K562 (cell line): ENCODE data around the gene TYSND1. TPM values are rescaled to one million over a fixed set of nuclear protein-coding genes. Genes with fewer than 3 reads are reported as not detected.

Experiments
- ATF7 ChIP-seq: fragments of 450-650 bp; IDR thresholded peaks from 2 replicates; pipeline ENCODE4 v1.7.1; 2014; ENCODE audit warnings: mild to moderate bottlenecking, moderate library complexity
- CBFA2T3 ChIP-seq: fragments of 450-650 bp; IDR thresholded peaks from 2 replicates; pipeline ENCODE4 v1.6.1; 2017
- CBFB ChIP-seq: sonication (generic); formaldehyde crosslinking; IDR thresholded peaks from 2 replicates; pipeline ENCODE4 v1.4.0; 2020; ENCODE audit warnings: mild to moderate bottlenecking, missing genetic modification reagents
- COPS2 ChIP-seq: fragments of 450-650 bp; conservative IDR thresholded peaks from 2 replicates; pipeline ENCODE4 v1.6.1; 2016; ENCODE audit warnings: mild to moderate bottlenecking, moderate library complexity
- CREB5 ChIP-seq: fragments of 250-450 bp; sonication (Bioruptor Pico); IDR thresholded peaks from 2 replicates; pipeline ENCODE4 v1.5.0; 2020; ENCODE audit warnings: mild to moderate bottlenecking
- DIDO1 ChIP-seq: fragments of 450-650 bp; IDR thresholded peaks from 2 replicates; pipeline ENCODE4 v1.6.1; 2016; ENCODE audit warnings: low read depth, missing biosample characterization, missing genetic modification characterization
- ERF ChIP-seq: fragments of 450-650 bp; formaldehyde crosslinking; IDR thresholded peaks from 2 replicates; pipeline ENCODE4 v1.4.0; 2020; ENCODE audit warnings: mild to moderate bottlenecking, mixed read lengths
- LCOR ChIP-seq: sonication (generic); formaldehyde crosslinking; IDR thresholded peaks from 2 replicates; pipeline ENCODE4 v1.8.0; 2022; ENCODE audit warnings: mild to moderate bottlenecking, missing genetic modification reagents
- MXD1 ChIP-seq: fragments of 250-450 bp; sonication (Bioruptor Pico); IDR thresholded peaks from 2 replicates; pipeline ENCODE4 v1.8.0; 2021; ENCODE audit warnings: borderline replicate concordance, mild to moderate bottlenecking, moderate library complexity; ENCODE audit not compliant: poor library complexity, severe bottlenecking
- NR3C1 ChIP-seq: sonication (generic); formaldehyde crosslinking; IDR thresholded peaks from 2 replicates; pipeline ENCODE4 v1.8.1; 2022; ENCODE audit warnings: missing genetic modification reagents
- NR4A1 ChIP-seq, 2 experiments: fragments of 250-450 bp in 1 of 2; fragments of 450-650 bp in 1 of 2; sonication (Bioruptor Pico) in 1 of 2; IDR thresholded peaks; 2 replicates each; pipeline versions ENCODE4 v1.4.0 to v1.6.1; 2016 to 2020; ENCODE audit warnings: mild to moderate bottlenecking in 2 of 2, missing compliant biosample characterization in 1 of 2, missing genetic modification characterization in 1 of 2, moderate library complexity in 1 of 2
- OTX1 ChIP-seq: fragments of 450-650 bp; formaldehyde crosslinking; IDR thresholded peaks from 2 replicates; pipeline ENCODE4 v1.4.0; 2022; ENCODE audit warnings: mild to moderate bottlenecking
- PTTG1 ChIP-seq: fragments of 450-650 bp; IDR thresholded peaks from 2 replicates; pipeline ENCODE4 v1.6.1; 2016; ENCODE audit warnings: low read depth, mild to moderate bottlenecking, missing genetic modification characterization, missing compliant biosample characterization
- STAG1 ChIP-seq: sonication (generic); formaldehyde crosslinking; IDR thresholded peaks from 2 replicates; pipeline ENCODE4 v1.5.0; 2020; ENCODE audit warnings: missing genetic modification reagents, borderline replicate concordance
- TAL1 ChIP-seq: fragments of 450-650 bp; IDR thresholded peaks from 2 replicates; pipeline ENCODE4 v1.6.1; 2016; ENCODE audit warnings: mild to moderate bottlenecking
- TCF3 ChIP-seq: sonication (generic); formaldehyde crosslinking; IDR thresholded peaks from 2 replicates; pipeline ENCODE4 v1.4.0; 2020; ENCODE audit warnings: mild to moderate bottlenecking, missing genetic modification reagents
- TEAD4 ChIP-seq, 2 experiments: sonication (generic) in 1 of 2; formaldehyde crosslinking in 1 of 2; IDR thresholded peaks; 2 replicates each; pipeline versions ENCODE4 v1.6.1 to v1.8.0; 2012 to 2022; ENCODE audit warnings: borderline replicate concordance in 1 of 2, inconsistent platforms in 1 of 2, low read length in 1 of 2, mild to moderate bottlenecking in 1 of 2, missing genetic modification reagents in 1 of 2
- ZBTB8A ChIP-seq: fragments of 450-650 bp; IDR thresholded peaks from 2 replicates; pipeline ENCODE4 v1.6.1; 2018; ENCODE audit warnings: mild to moderate bottlenecking, moderate library complexity; ENCODE audit not compliant: partially characterized antibody
- ZNF175 ChIP-seq: fragments of 200-800 bp; sonication (Bioruptor generic); IDR thresholded peaks from 2 replicates; pipeline ENCODE4 v1.6.1; 2016; ENCODE audit warnings: low read depth, mild to moderate bottlenecking, missing genetic modification characterization, missing compliant biosample characterization
- ZNF282 ChIP-seq: sonication (generic); formaldehyde crosslinking; IDR thresholded peaks from 2 replicates; pipeline ENCODE4 v1.8.1; 2023; ENCODE audit warnings: missing genetic modification reagents
- ZNF561 ChIP-seq: fragments of 450-650 bp; formaldehyde crosslinking; conservative IDR thresholded peaks from 2 replicates; pipeline ENCODE4 v1.4.0; 2020; ENCODE audit warnings: mild to moderate bottlenecking, moderate library complexity
- ZNF655 ChIP-seq: fragments of 250-450 bp; sonication (Bioruptor Pico); IDR thresholded peaks from 2 replicates; pipeline ENCODE4 v1.5.0; 2021
- polyA plus RNA-seq, 8 experiments: library from polyadenylated mRNA; depleted of rRNA in 4 of 8; stranded (reverse) in 5 of 8; unstranded in 3 of 8; fragments of >200 nt; fragmentation: Nextera tagmentation in 2 of 8; fragmentation: Illumina TruSeq in 1 of 8; extraction: Ambion mirVana in 2 of 8; extraction: Trizol in 1 of 8; gene quantifications; 2 replicates each; pipeline versions ENCODE4 v1.2.1 to v1.2.3, GENCODE V29; 2011 to 2014; ENCODE audit warnings: inconsistent platforms in 1 of 8, missing spikeins in 1 of 8
- total RNA-seq, 7 experiments: library from RNA; depleted of rRNA in 6 of 7; stranded (reverse); fragments of >200 nt in 6 of 7; fragmentation: Illumina TruSeq in 2 of 7; extraction: Trizol in 2 of 7; gene quantifications; 2 replicates each; pipeline versions ENCODE4 v1.2.1 to v1.2.3, GENCODE V29; 2011 to 2021; ENCODE audit warnings: low replicate concordance in 1 of 7

Gene TYSND1
- total and polyA plus RNA-seq, 9 of the 15 experiments (the other 6 are each of a cell fraction or from before 2014, with no cell fraction given): 0.60 to 2.0 (median 1.3) TPM

DNA sequence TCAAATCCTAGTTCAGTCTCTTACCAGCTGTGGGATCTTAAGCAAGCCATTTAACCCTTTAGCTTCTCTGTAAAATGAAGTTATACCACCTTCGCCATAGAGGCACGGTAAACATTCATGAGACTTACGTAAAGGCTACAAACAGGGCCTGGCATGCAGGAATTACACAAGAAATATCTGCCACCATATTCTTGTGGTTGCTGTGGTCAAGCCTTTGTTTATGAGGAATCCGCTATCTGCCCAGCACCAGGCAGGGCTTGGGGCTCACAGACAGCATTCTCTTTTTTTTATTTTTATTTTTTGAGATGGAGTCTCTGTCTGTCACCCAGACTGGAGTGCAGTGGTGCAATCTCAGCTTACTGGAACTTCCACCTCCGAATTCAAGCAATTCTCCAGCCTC is 23.8 kb downstream of the TYSND1 start (continued):
- TF ChIP-seq ZNF655 (CRISPR knock-in tag) (no peak), MXD1 (CRISPR knock-in tag) (no peak), LCOR (CRISPR knock-in tag) (no peak), CBFA2T3 (peak; percentile 74), ATF7 (no peak), CREB5 (CRISPR knock-in tag) (no peak), ZBTB8A (no peak), ZNF561 (CRISPR knock-in tag) (no peak), COPS2 (no peak), OTX1 (no peak), TEAD4 (IDR thresholded peaks at IDR 0.05; ENCODE audit: low read length) (peak; percentile 80), TEAD4 (CRISPR knock-in tag; IDR thresholded peaks at IDR 0.05; ENCODE audit: borderline replicate concordance) (no peak), ZNF175 (no peak), TAL1 (peak; percentile 54), ERF (CRISPR knock-in tag) (no peak), STAG1 (no peak), NR4A1 (CRISPR knock-in tag; IDR thresholded peaks at IDR 0.05) (no peak), NR4A1 (tag; IDR thresholded peaks at IDR 0.05) (no peak), CBFB (0 out of 2 replicates have a peak, but pooled peaks have one; percentile 33), NR3C1 (no peak), PTTG1 (tag) (no peak), DIDO1 (tag) (no peak), ZNF282 (CRISPR knock-in tag) (no peak), TCF3 (CRISPR knock-in tag) (peak; percentile 79)
